Mesenchymal stem cell (in vitro differentiated cells and primary cell): ENCODE results near the gene THBS1.
A peak's percentile ranks its signal among the peaks of the same experiment; 100 is the strongest.

Source experiments
- DNase-seq: peaks from one replicate; pipeline ENCODE4 v3.0.0-alpha.2; 2013
- H2AFZ ChIP-seq: one replicate; pipeline ENCODE4 v1.6.1; 2013; ENCODE audit warnings: low read depth, mild to moderate bottlenecking, control low read depth, inconsistent platforms, low read length, moderate library complexity
- H2AK5ac ChIP-seq: 2 replicates; pipeline ENCODE4 v1.6.1; 2013; ENCODE audit warnings: low read length, moderate library complexity, mild to moderate bottlenecking, inconsistent platforms; ENCODE audit not compliant: severe bottlenecking
- H2BK120ac ChIP-seq: one replicate; pipeline ENCODE4 v1.6.1; 2013; ENCODE audit warnings: low read depth, mild to moderate bottlenecking, inconsistent platforms, low read length, moderate library complexity
- H2BK12ac ChIP-seq, 2 experiments: one replicate each; pipeline ENCODE4 v1.6.1; 2013; ENCODE audit warnings: inconsistent platforms in 2 of 2, low read length in 2 of 2, mild to moderate bottlenecking in 2 of 2, moderate library complexity in 2 of 2, control low read depth in 1 of 2
- H2BK15ac ChIP-seq: one replicate; pipeline ENCODE4 v1.6.1; 2013; ENCODE audit warnings: mild to moderate bottlenecking, low read depth, inconsistent platforms; ENCODE audit not compliant: poor library complexity, severe bottlenecking
- H2BK5ac ChIP-seq: 2 replicates; pipeline ENCODE4 v1.6.1; 2013; ENCODE audit warnings: low read depth, mild to moderate bottlenecking, low read length, control low read depth, inconsistent platforms; ENCODE audit not compliant: poor library complexity, severe bottlenecking
- H3K14ac ChIP-seq, 2 experiments: one replicate each; pipeline ENCODE4 v1.6.1; 2013; ENCODE audit warnings: inconsistent platforms in 2 of 2, low read length in 2 of 2, control low read depth in 1 of 2, mild to moderate bottlenecking in 1 of 2, moderate library complexity in 1 of 2
- H3K18ac ChIP-seq, 2 experiments: one replicate each; pipeline ENCODE4 v1.6.1; 2013; ENCODE audit warnings: inconsistent platforms in 2 of 2, low read length in 2 of 2, control low read depth in 1 of 2, low read depth in 1 of 2, mild to moderate bottlenecking in 1 of 2
- H3K23ac ChIP-seq, 2 experiments: one replicate each; pipeline ENCODE4 v1.6.1; 2013; ENCODE audit warnings: inconsistent platforms in 2 of 2, low read length in 2 of 2, mild to moderate bottlenecking in 2 of 2, moderate library complexity in 2 of 2, control low read depth in 1 of 2
- H3K27ac ChIP-seq: 2 replicates; pipeline ENCODE4 v1.5.1; 2013; ENCODE audit warnings: mild to moderate bottlenecking, moderate library complexity, low read length, control low read depth, inconsistent platforms; ENCODE audit not compliant: poor library complexity, severe bottlenecking
- H3K27me3 ChIP-seq, 2 experiments: 2 replicates each; pipeline versions ENCODE4 v1.6.1 to v1.7.0; 2013; ENCODE audit warnings: low read length in 2 of 2, mild to moderate bottlenecking in 2 of 2, moderate library complexity in 2 of 2, control low read depth in 1 of 2, inconsistent platforms in 1 of 2; ENCODE audit not compliant: control insufficient read depth in 1 of 2, insufficient read depth in 1 of 2
- H3K36me3 ChIP-seq, 2 experiments: 2 replicates each; pipeline versions ENCODE4 v1.6.1 to v1.7.0; 2013; ENCODE audit warnings: low read length in 2 of 2, control low read depth in 1 of 2, inconsistent platforms in 1 of 2, low read depth in 1 of 2, mild to moderate bottlenecking in 1 of 2; ENCODE audit not compliant: insufficient read depth in 2 of 2, control insufficient read depth in 1 of 2
- H3K4ac ChIP-seq, 2 experiments: one replicate each; pipeline ENCODE4 v1.6.1; 2013; ENCODE audit warnings: inconsistent platforms in 2 of 2, low read length in 2 of 2, mild to moderate bottlenecking in 2 of 2, moderate library complexity in 2 of 2, control low read depth in 1 of 2, low read depth in 1 of 2
- H3K4me1 ChIP-seq: 2 replicates; pipeline ENCODE4 v1.6.1; 2013; ENCODE audit warnings: low read depth, low read length, control low read depth; ENCODE audit not compliant: control insufficient read depth, insufficient read depth
- H3K4me2 ChIP-seq: 2 replicates; pipeline ENCODE4 v1.6.1; 2013; ENCODE audit warnings: low read length, mild to moderate bottlenecking, inconsistent platforms; ENCODE audit not compliant: poor library complexity, severe bottlenecking
- H3K4me3 ChIP-seq, 2 experiments: 2 replicates each; pipeline versions ENCODE4 v1.5.1 to v1.7.0; 2013; ENCODE audit warnings: low read length in 2 of 2, mild to moderate bottlenecking in 2 of 2, control low read depth in 1 of 2, low read depth in 1 of 2; ENCODE audit not compliant: insufficient read depth in 1 of 2
- H3K79me1 ChIP-seq: replicated peaks from 2 replicates; pipeline ENCODE4 v1.6.1; 2013; ENCODE audit warnings: mild to moderate bottlenecking, control low read depth, low read length, inconsistent platforms; ENCODE audit not compliant: poor library complexity, severe bottlenecking
- H3K9ac ChIP-seq: 2 replicates; pipeline ENCODE4 v1.7.0; 2013; ENCODE audit warnings: mild to moderate bottlenecking, low read length, moderate library complexity
- H3K9me3 ChIP-seq: 2 replicates; pipeline ENCODE4 v1.7.0; 2013; ENCODE audit warnings: mild to moderate bottlenecking, low read length; ENCODE audit not compliant: control insufficient read depth
- H4K8ac ChIP-seq: one replicate; pipeline ENCODE4 v1.6.1; 2013; ENCODE audit warnings: inconsistent platforms, mild to moderate bottlenecking, low read length, moderate library complexity
- H4K91ac ChIP-seq: one replicate; pipeline ENCODE4 v1.6.1; 2013; ENCODE audit warnings: mild to moderate bottlenecking, low read length, inconsistent platforms
- WGBS: methylation state at CpG from one replicate; pipeline ENCODE4 v1.1.7; 2013; ENCODE audit warnings: mixed read lengths; 5-methylcytosine and 5-hydroxymethylcytosine counted together

Gene THBS1

GRCh38 chr15:39628546-39629257 is 47.8 kb downstream of the THBS1 start:
- Histone ChIP-seq H2AFZ (peak overlapping the region; percentile 18), H2AK5ac (peak overlapping the region; percentile 27), H3K9me3 (no peaks in the 10 kb centered on the region), H2BK12ac (peak overlapping the region in 1 of 2 experiments; percentile 86), H3K4ac (peak overlapping the region; percentile 43 to 73), H3K4me1 (peaks cover 20% of the 10 kb centered on the region), H3K27me3 (no peaks in the 10 kb centered on the region), H4K91ac (no peak overlapping the region), H3K4me2 (no peak overlapping the region), H3K18ac (peak overlapping the region; percentile 33 to 85), H4K8ac (peak overlapping the region; percentile 38), H3K9ac (no peak overlapping the region), H3K4me3 (no peak overlapping the region), H2BK120ac (no peak overlapping the region), H3K14ac (no peak overlapping the region), H3K23ac (no peak overlapping the region), H2BK15ac (no peak overlapping the region), H3K79me1 (no peaks in the 10 kb centered on the region), H2BK5ac (no peak overlapping the region), H3K27ac (no peak overlapping the region), H3K36me3 (no peaks in the 10 kb centered on the region)
- WGBS = 73% methylated on average over 9 of the region's 9 CpGs
- DNase-seq = peak; percentile 47

GRCh38 chr15:39629371-39629770 is 48.5 kb downstream of the THBS1 start:
- 43% methylated on average over 4 of the region's 5 CpGs for WGBS

GRCh38 chr15:39629906-39630305 is 49.0 kb downstream of the THBS1 start:
- no peak for DNase-seq
- no peak overlapping the region for H4K8ac ChIP-seq
- H2BK120ac ChIP-seq = no peak overlapping the region
- no peak overlapping the region for H4K91ac ChIP-seq
- no peak overlapping the region for H3K9ac ChIP-seq
- no peak overlapping the region for H2BK5ac ChIP-seq
- no peaks in the 10 kb centered on the region for H3K79me1 ChIP-seq
- H3K4me3 ChIP-seq = no peak overlapping the region
- no peaks in the 10 kb centered on the region for H3K9me3 ChIP-seq
- H3K4me1 ChIP-seq = peaks cover 16% of the 10 kb centered on the region
- WGBS = 92% methylated on average over 2 of the region's 3 CpGs
- no peak overlapping the region for H2AK5ac ChIP-seq
- no peak overlapping the region for H2AFZ ChIP-seq
- H2BK12ac ChIP-seq = peak overlapping the region in 1 of 2 experiments; percentile 18
- H3K27me3 ChIP-seq = no peaks in the 10 kb centered on the region
- no peak overlapping the region for H3K18ac ChIP-seq
- H3K4me2 ChIP-seq = no peak overlapping the region
- no peak overlapping the region for H3K23ac ChIP-seq
- no peaks in the 10 kb centered on the region for H3K36me3 ChIP-seq
- H3K4ac ChIP-seq = no peak overlapping the region
- H3K14ac ChIP-seq = no peak overlapping the region
- no peak overlapping the region for H3K27ac ChIP-seq
- no peak overlapping the region for H2BK15ac ChIP-seq

More at GRCh38 chr15:39629371-39629770, 48.5 kb downstream of the THBS1 start:
- no peak overlapping the region for H4K91ac ChIP-seq
- H2BK12ac ChIP-seq = peak overlapping the region in 1 of 2 experiments; percentile 86
- no peak overlapping the region for H3K4me2 ChIP-seq
- H3K27ac ChIP-seq = no peak overlapping the region
- H3K14ac ChIP-seq = no peak overlapping the region
- no peak overlapping the region for H3K9ac ChIP-seq
- H2BK15ac ChIP-seq = no peak overlapping the region
- peak overlapping the region in 1 of 2 experiments; percentile 5 for H3K18ac ChIP-seq
- H3K9me3 ChIP-seq = no peaks in the 10 kb centered on the region
- H3K23ac ChIP-seq = no peak overlapping the region
- no peak overlapping the region for H2BK5ac ChIP-seq
- no peak overlapping the region for H2BK120ac ChIP-seq
- no peak overlapping the region for H3K4ac ChIP-seq
- H4K8ac ChIP-seq = peak overlapping the region; percentile 69
- no peak overlapping the region for H2AFZ ChIP-seq
- H3K79me1 ChIP-seq = no peaks in the 10 kb centered on the region
- no peaks in the 10 kb centered on the region for H3K27me3 ChIP-seq
- no peak overlapping the region for H2AK5ac ChIP-seq
- no peak overlapping the region for H3K4me3 ChIP-seq
- no peaks in the 10 kb centered on the region for H3K36me3 ChIP-seq
- H3K4me1 ChIP-seq = peaks cover 20% of the 10 kb centered on the region
- DNase-seq = peak; percentile 46

DNA sequence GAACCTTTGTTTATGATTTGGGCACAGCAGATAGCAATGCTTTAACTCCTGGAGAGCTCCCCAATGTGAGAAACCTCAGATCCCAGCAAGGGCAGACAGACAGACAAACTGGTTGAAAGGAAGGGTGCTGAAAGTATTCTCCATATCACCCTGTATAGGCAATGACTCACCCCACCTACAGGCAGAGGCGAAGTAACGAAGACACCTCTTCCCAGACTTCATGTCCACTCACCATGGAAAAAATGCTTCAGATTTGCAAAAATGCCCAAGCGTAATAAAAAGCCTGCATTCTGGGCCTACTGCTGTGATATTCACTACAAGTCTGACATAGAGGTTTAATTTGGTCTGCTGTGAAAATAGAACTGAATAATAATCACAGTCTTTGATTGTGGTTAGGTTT is 50.5 kb downstream of the THBS1 start:
- Histone ChIP-seq H2AK5ac (peak overlapping the region; percentile 14), H2AFZ (no peak overlapping the region), H2BK12ac (no peak overlapping the region), H3K4ac (no peak overlapping the region), H3K79me1 (no peaks in the 10 kb centered on the region), H3K27ac (peak overlapping the region; percentile 22), H4K91ac (no peak overlapping the region), H2BK120ac (no peak overlapping the region), H3K4me2 (no peak overlapping the region), H3K18ac (no peak overlapping the region), H3K4me3 (no peak overlapping the region), H3K14ac (peak overlapping the region in 1 of 2 experiments; percentile 55), H2BK5ac (peak overlapping the region; percentile 10), H3K23ac (peak overlapping the region in 1 of 2 experiments; percentile 54), H3K27me3 (no peaks in the 10 kb centered on the region), H2BK15ac (no peak overlapping the region), H3K36me3 (no peaks in the 10 kb centered on the region), H3K4me1 (peaks cover 9% of the 10 kb centered on the region), H3K9me3 (no peaks in the 10 kb centered on the region), H4K8ac (no peak overlapping the region), H3K9ac (no peak overlapping the region)
- 90% methylated on average over 2 of the region's 3 CpGs for WGBS
- no peak for DNase-seq
